ENCODE data around the gene RGS9BP. TPM values are rescaled to one million over a fixed set of nuclear protein-coding genes. Genes with fewer than 3 reads are reported as not detected.
A peak's percentile ranks its signal among the peaks of the same experiment; 100 is the strongest.

The RGS9BP gene
- total and polyA plus RNA-seq, 10 of the 15 experiments (the other 5 are each of a cell fraction or from before 2014, with no cell fraction given): 0.01 to 0.10 (median 0.05) TPM; not detected in 6

DNA sequence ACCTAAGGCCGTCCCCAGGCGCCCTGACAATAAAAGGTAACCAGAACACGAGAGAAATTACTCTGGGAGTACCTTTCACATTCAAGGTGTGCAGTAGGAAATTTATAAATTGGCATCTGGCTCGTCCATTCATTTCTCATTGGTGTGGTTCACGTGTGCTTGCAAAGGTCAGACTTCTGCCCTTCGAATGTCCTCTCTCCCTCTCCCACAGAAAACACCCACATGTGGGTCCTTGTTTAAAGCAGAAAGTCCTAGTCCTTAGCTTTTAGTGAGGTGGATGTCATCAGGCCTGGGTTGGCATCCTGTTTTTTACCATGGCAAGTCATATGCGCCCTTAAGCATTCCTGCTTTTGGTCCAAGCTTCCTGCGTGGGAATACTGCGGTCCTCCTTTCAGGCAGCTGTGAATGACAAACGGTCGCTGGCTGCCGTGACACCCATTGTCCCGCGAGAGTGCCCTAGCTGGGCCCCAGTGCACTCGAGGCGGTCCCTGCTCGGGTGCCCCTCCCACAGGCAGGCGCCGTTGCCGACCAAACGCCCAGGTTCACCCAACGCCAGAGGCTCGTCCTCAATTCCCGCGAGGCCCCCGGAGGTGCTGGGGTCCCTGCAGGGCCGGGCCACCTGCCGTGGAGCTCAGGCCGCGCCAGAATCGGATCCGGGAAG is 15.8 kb downstream of the RGS9BP start, which contains the start of gene NUDT19 (continued):
- TF ChIP-seq ATF2 (IDR thresholded peaks at IDR 0.05; ENCODE audit: low read length) (no peak), SREBF2 (IDR thresholded peaks at IDR 0.05; ENCODE audit: low read length) (no peak), POLR2A (IDR thresholded peaks at IDR 0.05; ENCODE audit: low read depth, low read length) (peak; percentile 84), REST (IDR thresholded peaks at IDR 0.05; ENCODE audit: low read depth, low read length) (no peak), ZBTB11 (CRISPR knock-in tag; IDR thresholded peaks at IDR 0.05) (no peak), HDAC6 (IDR thresholded peaks at IDR 0.05; ENCODE audit: unreplicated experiment) (no peak), NR2C2 (IDR thresholded peaks at IDR 0.05; ENCODE audit: borderline replicate concordance, control insufficient read depth, insufficient read length, low read depth) (no peak), GATAD2B (conservative IDR thresholded peaks at IDR 0.05; ENCODE audit: low read depth) (no peak; the same call in 1 of the 2 replicates), NKRF (conservative IDR thresholded peaks at IDR 0.05) (no peak), IRF4 (IDR thresholded peaks at IDR 0.05; ENCODE audit: low read depth, low read length) (no peak), CHD4 (IDR thresholded peaks at IDR 0.05) (no peak), ZZZ3 (IDR thresholded peaks at IDR 0.05; ENCODE audit: control insufficient read depth, insufficient read length, low read depth) (no peak), DPF2 (IDR thresholded peaks at IDR 0.05) (no peak), RELA (IDR thresholded peaks at IDR 0.05; ENCODE audit: borderline replicate concordance, partially characterized antibody) (no peak), HDAC2 (IDR thresholded peaks at IDR 0.05) (no peak), EED (IDR thresholded peaks at IDR 0.05; ENCODE audit: low read depth) (peak; percentile 77), POU2F2 (IDR thresholded peaks at IDR 0.05; ENCODE audit: borderline replicate concordance, low read depth, low read length) (peak; percentile 35; the same call in 1 of the 3 replicates), POLR2AphosphoS2 (IDR thresholded peaks at IDR 0.05; ENCODE audit: low read depth, low read length) (no peak; the same call in 1 of the 2 replicates), MEF2A (IDR thresholded peaks at IDR 0.05; ENCODE audit: insufficient read depth, low read depth, low read length) (no peak)
- TF ChIP-seq, protein P1, sequence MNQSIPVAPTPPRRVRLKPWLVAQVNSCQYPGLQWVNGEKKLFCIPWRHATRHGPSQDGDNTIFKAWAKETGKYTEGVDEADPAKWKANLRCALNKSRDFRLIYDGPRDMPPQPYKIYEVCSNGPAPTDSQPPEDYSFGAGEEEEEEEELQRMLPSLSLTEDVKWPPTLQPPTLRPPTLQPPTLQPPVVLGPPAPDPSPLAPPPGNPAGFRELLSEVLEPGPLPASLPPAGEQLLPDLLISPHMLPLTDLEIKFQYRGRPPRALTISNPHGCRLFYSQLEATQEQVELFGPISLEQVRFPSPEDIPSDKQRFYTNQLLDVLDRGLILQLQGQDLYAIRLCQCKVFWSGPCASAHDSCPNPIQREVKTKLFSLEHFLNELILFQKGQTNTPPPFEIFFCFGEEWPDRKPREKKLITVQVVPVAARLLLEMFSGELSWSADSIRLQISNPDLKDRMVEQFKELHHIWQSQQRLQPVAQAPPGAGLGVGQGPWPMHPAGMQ (IDR thresholded peaks at IDR 0.05; ENCODE audit: borderline replicate concordance): no peak
